Medulla oblongata (tissue), 1 donor: ENCODE measurements around the gene CNOT11.
"Not testable (repeated sequence)": the region's sequence is repeated elsewhere in the genome, so short reads cannot be mapped to it uniquely, and the experiment has no call there.

Experiments
- DNase-seq: peaks from one replicate; pipeline ENCODE4 v3.0.0-alpha.2; 2015; ENCODE audit errors: extremely low spot score

Gene CNOT11

GRCh38 chr2:101252408-101253012 is at the start of gene CNOT11:
Gene CNOT11 (plus strand): TSS chr2:101252886. CDS start chr2:101252965, 79 bp downstream.
- peak; percentile 98 for DNase-seq

GRCh38 chr2:101204400-101205115 is 48.1 kb upstream of the CNOT11 start:
- no peak for DNase-seq

GRCh38 chr2:101205521-101206479 is 46.9 kb upstream of the CNOT11 start:
- peak; percentile 81 for DNase-seq

GRCh38 chr2:101208830-101209229 is 43.9 kb upstream of the CNOT11 start:
- DNase-seq, result no peak

GRCh38 chr2:101219246-101219645 is 33.4 kb upstream of the CNOT11 start:
- DNase-seq, result no peak

GRCh38 chr2:101220091-101220490 is 32.6 kb upstream of the CNOT11 start:
- not testable (repeated sequence) for DNase-seq

- DNase-seq, result no peak
Measured at GRCh38 chr2:101223814-101224231, 28.9 kb upstream of the CNOT11 start.

GRCh38 chr2:101230541-101231001 is 22.1 kb upstream of the CNOT11 start:
- DNase-seq, result no peak

GRCh38 chr2:101231240-101231639 is 21.4 kb upstream of the CNOT11 start:
- DNase-seq, result no peak

- DNase-seq, result no peak
Measured at GRCh38 chr2:101231937-101232730, 20.6 kb upstream of the CNOT11 start.

GRCh38 chr2:101232770-101233169 is 19.9 kb upstream of the CNOT11 start:
- no peak for DNase-seq

- DNase-seq, result no peak
Measured at GRCh38 chr2:101234169-101234938, 18.3 kb upstream of the CNOT11 start.

- not testable (repeated sequence) for DNase-seq
Measured at GRCh38 chr2:101235956-101236355, 16.7 kb upstream of the CNOT11 start.

- not testable (repeated sequence) for DNase-seq
Measured at GRCh38 chr2:101237944-101238343, 14.7 kb upstream of the CNOT11 start.

GRCh38 chr2:101238930-101239759 is 13.5 kb upstream of the CNOT11 start:
- DNase-seq, result peak; percentile 10

- DNase-seq, result not testable (repeated sequence)
Measured at GRCh38 chr2:101239760-101240118, 12.9 kb upstream of the CNOT11 start.

- DNase-seq, result peak; percentile 39
Measured at GRCh38 chr2:101240694-101241093, 12.0 kb upstream of the CNOT11 start.

GRCh38 chr2:101241158-101241557 is 11.5 kb upstream of the CNOT11 start:
- no peak for DNase-seq

GRCh38 chr2:101244373-101244772 is 8.3 kb upstream of the CNOT11 start:
- DNase-seq, result not testable (repeated sequence)

GRCh38 chr2:101244899-101245298 is 7.8 kb upstream of the CNOT11 start:
- not testable (repeated sequence) for DNase-seq
